Liver (tissue), 9 donors: ENCODE results near the gene SORBS2. TPM values are rescaled to one million over a fixed set of nuclear protein-coding genes. Genes with fewer than 3 reads are reported as not detected.

Experiments used
- DNase-seq: peaks from one replicate; pipeline ENCODE4 v3.0.0-alpha.2; 2017; ENCODE audit warnings: low spot score
- H3K27ac ChIP-seq, 2 donors: one replicate each; pipeline ENCODE4 v1.7.0; 2013; ENCODE audit warnings: inconsistent platforms in 2 of 2, low read length in 2 of 2, control low read depth in 1 of 2, low read depth in 1 of 2, mild to moderate bottlenecking in 1 of 2
- H3K27me3 ChIP-seq, 4 donors: one replicate each; pipeline versions ENCODE4 v1.6.1 to v1.7.0; 2013; ENCODE audit warnings: low read length in 3 of 4, inconsistent platforms in 1 of 4, mild to moderate bottlenecking in 1 of 4, moderate library complexity in 1 of 4; ENCODE audit not compliant: control insufficient read depth in 4 of 4, insufficient read depth in 4 of 4
- H3K36me3 ChIP-seq, 4 donors: one replicate each; pipeline versions ENCODE4 v1.6.1 to v1.7.0; 2013; ENCODE audit warnings: low read length in 3 of 4, mild to moderate bottlenecking in 3 of 4, low read depth in 1 of 4, moderate library complexity in 1 of 4; ENCODE audit not compliant: control insufficient read depth in 4 of 4, insufficient read depth in 3 of 4
- H3K4me1 ChIP-seq, 4 donors: one replicate each; pipeline versions ENCODE4 v1.6.1 to v1.7.0; 2013; ENCODE audit warnings: low read length in 3 of 4, mild to moderate bottlenecking in 3 of 4, moderate library complexity in 1 of 4; ENCODE audit not compliant: control insufficient read depth in 4 of 4, insufficient read depth in 4 of 4
- H3K4me3 ChIP-seq, 3 donors: one replicate each; pipeline versions ENCODE4 v1.6.1 to v1.7.0; 2013; ENCODE audit warnings: low read length in 3 of 3, control low read depth in 1 of 3, low read depth in 1 of 3, mild to moderate bottlenecking in 1 of 3
- H3K9ac ChIP-seq, 2 donors: one replicate each; pipeline ENCODE4 v1.7.0; 2013; ENCODE audit warnings: low read length in 2 of 2, mild to moderate bottlenecking in 2 of 2, moderate library complexity in 2 of 2, control low read depth in 1 of 2, low read depth in 1 of 2
- H3K9me3 ChIP-seq, 4 donors: one replicate each; pipeline versions ENCODE4 v1.6.1 to v1.7.0; 2013; ENCODE audit warnings: low read length in 3 of 4; ENCODE audit not compliant: control insufficient read depth in 4 of 4
- ATF3 ChIP-seq: IDR thresholded peaks from 2 replicates; pipeline ENCODE4 v1.6.1; 2016; ENCODE audit warnings: antibody characterized with exemption
- CTCF ChIP-seq: fragments of 150-350 bp; IDR thresholded peaks from 2 replicates; pipeline ENCODE4 v1.5.1; 2017; ENCODE audit warnings: improper control_type of control experiment, low read depth, low read length; ENCODE audit not compliant: missing input control
- EGR1 ChIP-seq, 2 donors: IDR thresholded peaks; 2 replicates each; pipeline ENCODE4 v1.6.1; 2016 to 2018; ENCODE audit warnings: antibody characterized with exemption in 2 of 2, low read depth in 2 of 2
- FOXA1 ChIP-seq: IDR thresholded peaks from 2 replicates; pipeline ENCODE4 v1.6.1; 2016; ENCODE audit warnings: antibody characterized with exemption
- FOXA2 ChIP-seq: IDR thresholded peaks from 2 replicates; pipeline ENCODE4 v1.6.1; 2016; ENCODE audit warnings: antibody characterized with exemption
- GABPA ChIP-seq, 2 donors: IDR thresholded peaks in 1 of 2; conservative IDR thresholded peaks in 1 of 2; 2 replicates each; pipeline ENCODE4 v1.6.1; 2016; ENCODE audit warnings: antibody characterized with exemption in 2 of 2, mild to moderate bottlenecking in 1 of 2, moderate library complexity in 1 of 2
- HNF4A ChIP-seq, 2 donors: conservative IDR thresholded peaks; 2 replicates each; pipeline ENCODE4 v1.6.1; 2016; ENCODE audit warnings: antibody characterized with exemption in 2 of 2, mild to moderate bottlenecking in 2 of 2
- HNF4G ChIP-seq: IDR thresholded peaks from 2 replicates; pipeline ENCODE4 v1.6.1; 2016; ENCODE audit warnings: antibody characterized with exemption
- JUND ChIP-seq, 2 donors: IDR thresholded peaks; 2 replicates each; pipeline ENCODE4 v1.6.1; 2016; ENCODE audit warnings: antibody characterized with exemption in 2 of 2
- MAX ChIP-seq: IDR thresholded peaks from 2 replicates; pipeline ENCODE4 v1.6.1; 2016; ENCODE audit warnings: antibody characterized with exemption
- NR2F2 ChIP-seq: IDR thresholded peaks from 2 replicates; pipeline ENCODE4 v1.6.1; 2016; ENCODE audit warnings: antibody characterized with exemption
- RAD21 ChIP-seq, 2 donors: IDR thresholded peaks; 2 replicates each; pipeline ENCODE4 v1.6.1; 2016; ENCODE audit warnings: antibody characterized with exemption in 2 of 2, mild to moderate bottlenecking in 2 of 2
- REST ChIP-seq: IDR thresholded peaks from 2 replicates; pipeline ENCODE4 v1.6.1; 2016; ENCODE audit warnings: antibody characterized with exemption, mild to moderate bottlenecking
- RXRA ChIP-seq, 2 donors: IDR thresholded peaks; 2 replicates each; pipeline ENCODE4 v1.6.1; 2017 to 2018; ENCODE audit warnings: antibody characterized with exemption in 2 of 2, mild to moderate bottlenecking in 1 of 2
- SP1 ChIP-seq: IDR thresholded peaks from 2 replicates; pipeline ENCODE4 v1.6.1; 2018; ENCODE audit warnings: antibody characterized with exemption, mild to moderate bottlenecking
- TAF1 ChIP-seq: conservative IDR thresholded peaks from 2 replicates; pipeline ENCODE4 v1.6.1; 2016; ENCODE audit warnings: antibody characterized with exemption, mild to moderate bottlenecking
- YY1 ChIP-seq: IDR thresholded peaks from 2 replicates; pipeline ENCODE4 v1.6.1; 2016; ENCODE audit warnings: antibody characterized with exemption, mild to moderate bottlenecking
- ZBTB33 ChIP-seq: IDR thresholded peaks from 2 replicates; pipeline ENCODE4 v1.6.1; 2016; ENCODE audit warnings: antibody characterized with exemption
- WGBS: extraction: QIAGEN DNeasy Blood & Tissue Kit; methylation state at CpG from one replicate; pipeline ENCODE4 v1.1.7; 2013; 5-methylcytosine and 5-hydroxymethylcytosine counted together
- polyA plus RNA-seq, 2 donors: library from polyadenylated mRNA; stranded (reverse) in 1 of 2; unstranded in 1 of 2; fragments of 200-250 nt in 1 of 2; fragments of >200 nt in 1 of 2; fragmentation: Nextera tagmentation in 1 of 2; extraction: Ambion mirVana in 1 of 2; gene quantifications; one replicate each; pipeline versions ENCODE4 v1.2.1 to v1.2.3, GENCODE V29; 2013 to 2015
- total RNA-seq, 2 donors: library from RNA; depleted of rRNA; stranded (reverse); fragments of >200 nt; gene quantifications; one replicate each; pipeline ENCODE4 v1.2.3, GENCODE V29; 2014
- donor health status: healthy.
- donor health status: healthy.
- donor health status: healthy.
- donor health status: healthy.
- donor health status: healthy.

Gene SORBS2
- total and polyA plus RNA-seq, 4 donors = 23.3 to 136 (median 59.6) TPM

- Histone ChIP-seq H3K9ac (no peak overlapping the region), H3K4me1 (peaks cover 2 to 8% (median 7%) of the 10 kb centered on the region in 4 donors), H3K27ac (no peak overlapping the region), H3K9me3 (no peaks in the 10 kb centered on the region), H3K4me3 (no peak overlapping the region), H3K36me3 (no peaks in the 10 kb centered on the region), H3K27me3 (no peaks in the 10 kb centered on the region)
- 90% methylated on average over 6 of the region's 6 CpGs for WGBS
- TF ChIP-seq EGR1 (IDR thresholded peaks at IDR 0.05; ENCODE audit: low read depth in 2 of 2) (no peak), FOXA1 (no peak), SP1 (no peak), GABPA (IDR thresholded peaks at IDR 0.05 in 1 of 2, conservative IDR thresholded peaks at IDR 0.05 in 1 of 2) (no peak), CTCF (no peak), ZBTB33 (no peak), RXRA (IDR thresholded peaks at IDR 0.05) (no peak), YY1 (no peak), ATF3 (no peak), RAD21 (IDR thresholded peaks at IDR 0.05) (no peak), TAF1 (no peak), HNF4G (no peak), NR2F2 (no peak)
- DNase-seq = no peak
These were observed 13.7 kb upstream of the SORBS2 start for GRCh38 chr4:185825737-185826136.

- 80% methylated on average over 10 of the region's 10 CpGs for WGBS
- H3K4me3 ChIP-seq = no peak overlapping the region
- H3K36me3 ChIP-seq = no peaks in the 10 kb centered on the region
- H3K27ac ChIP-seq = no peak overlapping the region
- TF ChIP-seq SP1 (no peak), TAF1 (no peak), ZBTB33 (no peak), MAX (no peak), NR2F2 (no peak), JUND (IDR thresholded peaks at IDR 0.05) (no peak), HNF4A (conservative IDR thresholded peaks at IDR 0.05) (no peak), CTCF (no peak), EGR1 (IDR thresholded peaks at IDR 0.05; ENCODE audit: low read depth in 2 of 2) (no peak), FOXA2 (no peak), RAD21 (IDR thresholded peaks at IDR 0.05) (no peak), FOXA1 (no peak), HNF4G (no peak), YY1 (no peak), ATF3 (no peak), GABPA (IDR thresholded peaks at IDR 0.05 in 1 of 2, conservative IDR thresholded peaks at IDR 0.05 in 1 of 2) (no peak), REST (no peak), RXRA (IDR thresholded peaks at IDR 0.05) (no peak)
- H3K4me1 ChIP-seq = peaks cover 0 to 2% (median under 1%) of the 10 kb centered on the region in 4 donors
- H3K9ac ChIP-seq = no peak overlapping the region
- no peaks in the 10 kb centered on the region for H3K9me3 ChIP-seq
- no peaks in the 10 kb centered on the region for H3K27me3 ChIP-seq
- no peak for DNase-seq
These were observed 10.8 kb upstream of the SORBS2 start for GRCh38 chr4:185822791-185823190.
